Measurements from ENCODE around the gene ARSD. TPM values are rescaled to one million over a fixed set of nuclear protein-coding genes. Genes with fewer than 3 reads are reported as not detected.

The ARSD gene
- total and polyA plus RNA-seq, 2 of the 13 experiments (the other 11 are each of a cell fraction or from before 2014, with no cell fraction given) = 4.8 to 6.8 TPM

- no peaks in the 10 kb centered on the region for H3K4me1 ChIP-seq (ENCODE audit: insufficient read depth, low read length)
- TF ChIP-seq XBP1 (CRISPR knock-in tag; IDR thresholded peaks at IDR 0.05) (no peak), TAF15 (IDR thresholded peaks at IDR 0.05; ENCODE audit: low read depth, low read length, poor library complexity, severe bottlenecking) (no peak), ZNF788 (CRISPR knock-in tag; IDR thresholded peaks at IDR 0.05; ENCODE audit: borderline replicate concordance) (no peak), JARID2 (CRISPR knock-in tag; IDR thresholded peaks at IDR 0.05; ENCODE audit: insufficient replicate concordance) (no peak), ZNF710 (CRISPR knock-in tag; IDR thresholded peaks at IDR 0.05; ENCODE audit: borderline replicate concordance) (no peak), CCDC6 (CRISPR knock-in tag; IDR thresholded peaks at IDR 0.05) (no peak), TP53 (CRISPR knock-in tag; conservative IDR thresholded peaks at IDR 0.05) (no peak)
- H4K20me1 ChIP-seq (ENCODE audit: insufficient read depth, low read length) = no peaks in the 10 kb centered on the region
- H3K4me2 ChIP-seq (ENCODE audit: low read depth, low read length) = no peak overlapping the region
- BruUV-seq (replicated peaks) = no TSS peak
- intact Hi-C loops (cut with micrococcal nuclease; ENCODE audit: unreplicated experiment) (no loop called here), in situ Hi-C loops (cut with HindIII; ENCODE audit: extremely low pct_ligation_motif_present, low pct_unique_long_range_greater_than_20kb) (no loop called here)
- ChIA-PET POLR2A (no interaction called here), CTCF (ENCODE audit: low intra/inter-chr PET ratio, low total read pairs) (no interaction called here)
- no peaks in the 10 kb centered on the region for H3K36me3 ChIP-seq (replicated peaks in 1 of 2; ENCODE audit: control insufficient read depth in 1 of 2, insufficient read depth in 2 of 2, low read length in 2 of 2)
- H3K9me3 ChIP-seq (ENCODE audit: low read length) = no peaks in the 10 kb centered on the region
- H3K4me3 ChIP-seq (replicated peaks in 1 of 3; ENCODE audit: insufficient read depth in 1 of 3, low read depth in 2 of 3, low read length in 3 of 3) = no peak overlapping the region
- H2AFZ ChIP-seq (ENCODE audit: low read length) = no peak overlapping the region
- ATAC-seq = no peak
- no peak for FAIRE-seq
- WGBS (ENCODE audit: low lambda C conversion rate) = 61% methylated on average over 4 of the region's 6 CpGs
- no peak for DNase-seq (ENCODE audit: low spot score)
- no peaks in the 10 kb centered on the region for H3K79me2 ChIP-seq (ENCODE audit: insufficient read depth, low read length)
- no peak overlapping the region for H3K9ac ChIP-seq (ENCODE audit: insufficient read depth, low read depth, low read length)
- H3K27ac ChIP-seq (ENCODE audit: extremely low read length, insufficient read depth, low read length) = no peak overlapping the region
- H3K27me3 ChIP-seq (ENCODE audit: control insufficient read depth in 1 of 2, insufficient read depth in 2 of 2, low read length in 2 of 2) = no peaks in the 10 kb centered on the region
Observed at GRCh38 chrX:2972391-2972790, 43.3 kb upstream of the ARSD start.

- Histone ChIP-seq H2AFZ (ENCODE audit: low read length) (no peak overlapping the region), H3K79me2 (ENCODE audit: insufficient read depth, low read length) (no peaks in the 10 kb centered on the region), H4K20me1 (ENCODE audit: insufficient read depth, low read length) (no peaks in the 10 kb centered on the region), H3K9ac (ENCODE audit: insufficient read depth, low read depth, low read length) (no peak overlapping the region), H3K4me2 (ENCODE audit: low read depth, low read length) (no peak overlapping the region), H3K4me1 (ENCODE audit: insufficient read depth, low read length) (0 out of 2 replicates have a peak, but pooled peaks cover 6% of the 10 kb centered on the region), H3K27ac (ENCODE audit: extremely low read length, insufficient read depth, low read length) (no peak overlapping the region), H3K27me3 (ENCODE audit: control insufficient read depth in 1 of 2, insufficient read depth in 2 of 2, low read length in 2 of 2) (no peaks in the 10 kb centered on the region), H3K4me3 (replicated peaks in 1 of 3; ENCODE audit: insufficient read depth in 1 of 3, low read depth in 2 of 3, low read length in 3 of 3) (no peak overlapping the region), H3K36me3 (replicated peaks in 1 of 2; ENCODE audit: control insufficient read depth in 1 of 2, insufficient read depth in 2 of 2, low read length in 2 of 2) (no peaks in the 10 kb centered on the region), H3K9me3 (ENCODE audit: low read length) (no peaks in the 10 kb centered on the region)
- CTCF ChIA-PET (ENCODE audit: low intra/inter-chr PET ratio, low total read pairs) = no interaction called here
- WGBS (ENCODE audit: low lambda C conversion rate) = 71% methylated on average over 4 of the region's 6 CpGs
- DNase-seq (ENCODE audit: low spot score) (no peak), ATAC-seq (no peak), FAIRE-seq (no peak)
- POLR2A ChIA-PET = no interaction called here
- intact Hi-C loops (cut with micrococcal nuclease; ENCODE audit: unreplicated experiment) (no loop called here), in situ Hi-C loops (cut with HindIII; ENCODE audit: extremely low pct_ligation_motif_present, low pct_unique_long_range_greater_than_20kb) (no loop called here)
- TF ChIP-seq ZNF235 (CRISPR knock-in tag; IDR thresholded peaks at IDR 0.05; ENCODE audit: borderline replicate concordance) = no peak
- no peak for TF ChIP-seq NFE2L2 (IDR thresholded peaks at IDR 0.05; ENCODE audit: low read length)
- no peak for TF ChIP-seq RXRB (CRISPR knock-in tag; IDR thresholded peaks at IDR 0.05; ENCODE audit: borderline replicate concordance)
- TF ChIP-seq SMYD3 (CRISPR knock-in tag; IDR thresholded peaks at IDR 0.05) = no peak
- TF ChIP-seq ZNF18 (CRISPR knock-in tag; IDR thresholded peaks at IDR 0.05; ENCODE audit: insufficient replicate concordance) = no peak
- no TSS peak for BruUV-seq (replicated peaks)
Observed at GRCh38 chrX:2969021-2969420, 39.9 kb upstream of the ARSD start.
